DND-41 (cell line): Measurements from ENCODE around the gene ARID5A.

Experiments used
- ATAC-seq: fragments of 200-7000 bp; cut with Tn5 transposase; 3 replicates; pipeline ENCODE4 v1.9.1; 2021; ENCODE audit warnings: low read depth; ENCODE audit not compliant: insufficient read depth
- DNase-seq: peaks from one replicate; pipeline ENCODE4 v3.0.0-alpha.2; 2020
- H2AFZ ChIP-seq: 2 replicates; pipeline ENCODE4 v1.6.0; 2012; ENCODE audit warnings: low read depth, low read length
- H3K27ac ChIP-seq: 2 replicates; pipeline ENCODE4 v1.5.1; 2012; ENCODE audit warnings: low read length, inconsistent platforms
- H3K27me3 ChIP-seq: fragments of 200-600 bp; sonication (generic); 2 replicates; pipeline ENCODE4 v1.6.0; 2012; ENCODE audit warnings: low read length, mild to moderate bottlenecking, inconsistent platforms; ENCODE audit not compliant: insufficient read depth, poor library complexity
- H3K36me3 ChIP-seq: 2 replicates; pipeline ENCODE4 v1.5.1; 2012; ENCODE audit warnings: low read length, inconsistent platforms; ENCODE audit not compliant: insufficient read depth
- H3K4me1 ChIP-seq: 2 replicates; pipeline ENCODE4 v1.5.1; 2012; ENCODE audit warnings: mild to moderate bottlenecking, low read length; ENCODE audit not compliant: insufficient read depth
- H3K4me2 ChIP-seq: 2 replicates; pipeline ENCODE4 v1.6.0; 2012; ENCODE audit warnings: mild to moderate bottlenecking, moderate library complexity, low read length, inconsistent platforms; ENCODE audit not compliant: insufficient read depth
- H3K4me3 ChIP-seq, 2 experiments: fragments of 200-600 bp in 1 of 2; shearing (Covaris generic) in 1 of 2; 2 replicates each; pipeline ENCODE4 v1.5.1; 2012 to 2016; ENCODE audit warnings: inconsistent platforms in 2 of 2, low read length in 2 of 2, mild to moderate bottlenecking in 2 of 2, low read depth in 1 of 2, moderate library complexity in 1 of 2
- H3K79me2 ChIP-seq: 2 replicates; pipeline ENCODE4 v1.6.0; 2012; ENCODE audit warnings: low read length, inconsistent platforms; ENCODE audit not compliant: insufficient read depth
- H3K9ac ChIP-seq: 2 replicates; pipeline ENCODE4 v1.6.0; 2012; ENCODE audit warnings: low read depth, mild to moderate bottlenecking, inconsistent platforms, low read length, moderate library complexity
- H3K9me3 ChIP-seq: 2 replicates; pipeline ENCODE4 v1.5.1; 2012; ENCODE audit warnings: low read length, moderate library complexity, mild to moderate bottlenecking, inconsistent platforms; ENCODE audit not compliant: insufficient read depth, severe bottlenecking
- H4K20me1 ChIP-seq: 2 replicates; pipeline ENCODE4 v1.6.0; 2012; ENCODE audit warnings: low read length; ENCODE audit not compliant: insufficient read depth
- CTCF ChIP-seq: IDR thresholded peaks from 2 replicates; pipeline ENCODE4 v1.5.1; 2012; ENCODE audit warnings: borderline replicate concordance, low read length, moderate library complexity, mild to moderate bottlenecking; ENCODE audit not compliant: poor library complexity, severe bottlenecking; ENCODE audit errors: extremely low read depth
- EZH2 ChIP-seq: IDR thresholded peaks from 3 replicates; pipeline ENCODE4 v1.6.1; 2012; ENCODE audit warnings: borderline replicate concordance, low read depth, mild to moderate bottlenecking, moderate library complexity, low read length, inconsistent platforms; ENCODE audit not compliant: severe bottlenecking

ARID5A gene

GRCh38 chr2:96491860-96492497, 44.6 kb upstream of the ARID5A start:
- TF ChIP-seq CTCF = no peak
- no peak for TF ChIP-seq EZH2
- no peak overlapping the region for H3K27ac ChIP-seq
- no peaks in the 10 kb centered on the region for H3K36me3 ChIP-seq
- ATAC-seq (no peak), DNase-seq (no peak)
- no peak overlapping the region for H3K9ac ChIP-seq
- no peaks in the 10 kb centered on the region for H3K79me2 ChIP-seq
- H3K9me3 ChIP-seq = no peaks in the 10 kb centered on the region
- H3K27me3 ChIP-seq = no peaks in the 10 kb centered on the region
- no peaks in the 10 kb centered on the region for H3K4me1 ChIP-seq
- H3K4me3 ChIP-seq = no peak overlapping the region
- no peak overlapping the region for H3K4me2 ChIP-seq
- H2AFZ ChIP-seq = no peak overlapping the region
- H4K20me1 ChIP-seq = no peaks in the 10 kb centered on the region

GRCh38 chr2:96493072-96493471, 43.5 kb upstream of the ARID5A start:
- ATAC-seq (no peak), DNase-seq (no peak)
- no peaks in the 10 kb centered on the region for H3K4me1 ChIP-seq
- no peak overlapping the region for H3K27ac ChIP-seq
- H4K20me1 ChIP-seq = no peaks in the 10 kb centered on the region
- H3K79me2 ChIP-seq = no peaks in the 10 kb centered on the region
- no peak for TF ChIP-seq CTCF
- no peak for TF ChIP-seq EZH2
- H3K27me3 ChIP-seq = peaks cover 8% of the 10 kb centered on the region
- no peak overlapping the region for H3K4me3 ChIP-seq
- no peaks in the 10 kb centered on the region for H3K36me3 ChIP-seq
- H3K9ac ChIP-seq = no peak overlapping the region
- H3K4me2 ChIP-seq = no peak overlapping the region
- no peak overlapping the region for H2AFZ ChIP-seq
- H3K9me3 ChIP-seq = no peaks in the 10 kb centered on the region

GRCh38 chr2:96494188-96494587, 42.4 kb upstream of the ARID5A start:
- no peaks in the 10 kb centered on the region for H3K9me3 ChIP-seq
- no peak overlapping the region for H2AFZ ChIP-seq
- H3K4me3 ChIP-seq = no peak overlapping the region
- TF ChIP-seq CTCF (no peak), EZH2 (no peak)
- no peaks in the 10 kb centered on the region for H3K79me2 ChIP-seq
- DNase-seq (no peak), ATAC-seq (no peak)
- H3K4me2 ChIP-seq = no peak overlapping the region
- H3K9ac ChIP-seq = no peak overlapping the region
- no peak overlapping the region for H3K27ac ChIP-seq
- H3K36me3 ChIP-seq = no peaks in the 10 kb centered on the region
- H4K20me1 ChIP-seq = no peaks in the 10 kb centered on the region
- H3K4me1 ChIP-seq = no peaks in the 10 kb centered on the region
- H3K27me3 ChIP-seq = peaks cover 8% of the 10 kb centered on the region
